Naive B cell (primary cell): ENCODE results near the gene ANAPC1. TPM values are rescaled to one million over a fixed set of nuclear protein-coding genes. Genes with fewer than 3 reads are reported as not detected.
"Not testable (repeated sequence)": the region's sequence is repeated elsewhere in the genome, so short reads cannot be mapped to it uniquely, and the experiment has no call there.

Experiments used
- ATAC-seq, 2 donors: fragments of 150-1000 bp; cut with Tn5 transposase; 2 replicates each; pipeline ENCODE4 v1.10.0; 2021; ENCODE audit warnings: low read depth in 2 of 2, mild to moderate bottlenecking in 2 of 2, moderate library complexity in 2 of 2
- DNase-seq: peaks from one replicate; pipeline ENCODE4 v3.0.0; 2022
- H3K27ac Mint-ChIP-seq, 6 donors: one replicate each; pipeline ENCODE4 v1.8.0; 2020 to 2022; ENCODE audit warnings: mild to moderate bottlenecking in 6 of 6, mixed read lengths in 6 of 6, moderate library complexity in 5 of 6, inconsistent platforms in 2 of 6
- H3K27me3 Mint-ChIP-seq, 3 donors: one replicate each; pipeline ENCODE4 v1.8.0; 2021 to 2022; ENCODE audit warnings: mixed read lengths in 3 of 3, mild to moderate bottlenecking in 1 of 3
- H3K36me3 Mint-ChIP-seq, 2 donors: one replicate each; pipeline ENCODE4 v1.8.0; 2020 to 2022; ENCODE audit warnings: mixed read lengths in 2 of 2, inconsistent platforms in 1 of 2, mild to moderate bottlenecking in 1 of 2
- H3K4me1 Mint-ChIP-seq, 3 donors: one replicate each; pipeline ENCODE4 v1.8.0; 2020 to 2022; ENCODE audit warnings: mixed read lengths in 3 of 3, inconsistent platforms in 1 of 3, mild to moderate bottlenecking in 1 of 3, moderate library complexity in 1 of 3
- H3K4me3 Mint-ChIP-seq, 8 donors: one replicate each; pipeline ENCODE4 v1.8.0; 2020 to 2022; ENCODE audit warnings: mild to moderate bottlenecking in 8 of 8, mixed read lengths in 8 of 8, moderate library complexity in 8 of 8, inconsistent platforms in 2 of 8
- H3K9me3 Mint-ChIP-seq, 7 donors: one replicate each; pipeline ENCODE4 v1.8.0; 2020 to 2022; ENCODE audit warnings: mixed read lengths in 7 of 7, mild to moderate bottlenecking in 5 of 7, inconsistent platforms in 2 of 7, moderate library complexity in 1 of 7
- polyA plus RNA-seq, 6 donors: library from polyadenylated mRNA; unstranded; fragments of 300-500 nt; fragmentation: Illumina TruSeq; gene quantifications; one replicate each; pipeline ENCODE4 v1.2.3, GENCODE V29; 2021; ENCODE audit warnings: low read depth in 6 of 6

The ANAPC1 gene
- polyA plus RNA-seq, 6 donors from 2014 or later: 20.2 to 26.7 (median 23.7) TPM

DNA sequence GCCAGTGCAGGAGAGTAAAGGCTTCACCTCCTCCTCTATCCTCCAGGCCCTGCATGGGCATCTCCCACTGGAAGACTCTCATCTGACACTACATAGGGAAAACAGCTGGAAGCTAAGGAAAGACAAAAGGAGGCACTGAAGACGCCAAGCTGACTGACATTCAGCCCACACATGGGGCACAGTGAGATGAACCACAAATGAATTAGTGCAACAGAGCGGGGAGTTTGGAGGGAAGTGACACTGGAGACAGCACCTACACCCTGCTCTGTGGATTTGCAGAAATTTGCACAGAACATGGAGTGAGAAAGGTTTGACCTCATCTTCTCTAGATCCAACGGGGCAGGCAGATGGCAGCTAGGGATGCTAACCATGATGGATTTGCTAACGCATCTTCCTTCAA is 119.8 kb downstream of the ANAPC1 start:
- H3K4me1 Mint-ChIP-seq, H3K36me3 Mint-ChIP-seq, H3K27me3 Mint-ChIP-seq, ATAC-seq, DNase-seq, H3K4me3 Mint-ChIP-seq, H3K27ac Mint-ChIP-seq: not testable (repeated sequence)
- H3K9me3 Mint-ChIP-seq: peaks cover 0 to 16% (median 4%) of the 10 kb centered on the region in 7 donors

DNA sequence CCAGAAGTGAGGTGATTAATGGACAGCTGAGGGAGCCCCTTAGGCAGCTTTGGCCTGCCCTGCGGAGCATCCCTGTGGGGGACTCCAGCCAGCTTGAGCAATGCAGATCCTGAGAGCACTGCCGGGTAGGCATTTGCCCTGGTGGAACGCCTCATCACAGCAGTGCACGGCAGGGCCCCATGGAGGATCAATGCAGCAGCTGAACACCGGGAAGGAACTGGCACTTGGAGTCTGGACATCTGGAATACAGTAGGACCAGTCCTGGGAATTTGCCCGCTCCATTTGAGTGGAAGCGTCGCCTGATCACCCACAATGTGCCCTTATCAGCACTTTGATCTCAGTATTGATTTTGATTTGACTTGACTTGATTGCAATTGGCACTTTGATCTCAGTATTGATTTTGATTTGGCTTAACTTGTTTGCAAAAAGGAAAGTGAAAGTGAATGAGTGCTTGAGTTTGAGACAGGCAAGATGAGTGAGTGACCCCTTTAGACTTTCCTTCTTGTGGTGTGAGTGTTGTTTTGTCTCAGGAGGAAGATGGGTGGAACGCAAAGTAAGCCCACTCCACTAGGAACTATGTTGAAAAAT is 123.2 kb downstream of the ANAPC1 start:
- H3K4me3 Mint-ChIP-seq, ATAC-seq, H3K27me3 Mint-ChIP-seq: not testable (repeated sequence)

DNA sequence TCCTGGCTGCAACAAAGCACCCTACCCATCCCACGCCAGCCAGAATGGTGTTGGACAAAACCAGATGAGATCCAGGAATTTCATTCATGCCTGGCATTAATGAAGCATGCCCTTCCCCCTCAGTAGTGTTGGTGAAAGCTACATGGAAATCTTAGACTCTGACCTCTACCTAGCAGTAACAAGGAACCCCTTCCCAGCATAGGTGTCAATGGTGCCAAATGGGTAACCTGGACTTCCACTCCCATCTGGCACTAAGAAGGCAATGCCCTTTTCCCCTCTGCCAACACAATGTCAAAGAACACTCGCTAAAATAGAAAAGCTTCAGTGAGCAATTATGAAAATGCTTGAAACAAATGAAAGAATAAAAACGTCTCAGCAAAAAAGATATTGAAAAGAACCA is 131.5 kb downstream of the ANAPC1 start:
- not testable (repeated sequence) for H3K4me3 Mint-ChIP-seq, H3K27me3 Mint-ChIP-seq, H3K36me3 Mint-ChIP-seq, H3K9me3 Mint-ChIP-seq, H3K4me1 Mint-ChIP-seq, ATAC-seq, DNase-seq, H3K27ac Mint-ChIP-seq

More for the DNA sequence above, 123.2 kb downstream of the ANAPC1 start:
- H3K9me3 Mint-ChIP-seq: peaks cover 2 to 16% (median 5%) of the 10 kb centered on the region in 7 donors
- H3K36me3 Mint-ChIP-seq, DNase-seq, H3K4me1 Mint-ChIP-seq, H3K27ac Mint-ChIP-seq: not testable (repeated sequence)

DNA sequence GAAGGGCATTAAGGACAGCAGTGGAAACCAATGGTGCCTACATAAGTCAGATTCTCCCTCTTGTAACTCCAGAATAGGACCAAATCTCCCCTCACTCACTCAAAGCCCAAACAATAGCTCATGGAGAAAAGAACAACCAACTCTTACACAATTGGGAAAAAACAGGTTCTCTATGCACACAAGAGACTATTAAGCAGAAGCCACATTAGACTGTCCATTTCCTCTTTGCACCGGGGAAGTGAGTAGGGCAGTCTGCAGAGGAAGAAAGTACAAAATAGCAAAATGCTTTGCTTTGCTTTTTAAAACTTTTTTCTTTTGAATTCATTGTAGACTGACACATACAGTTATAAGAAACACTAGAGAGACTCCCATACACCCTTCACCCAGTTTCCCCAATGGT is 133.4 kb downstream of the ANAPC1 start:
- not testable (repeated sequence) for ATAC-seq

DNA sequence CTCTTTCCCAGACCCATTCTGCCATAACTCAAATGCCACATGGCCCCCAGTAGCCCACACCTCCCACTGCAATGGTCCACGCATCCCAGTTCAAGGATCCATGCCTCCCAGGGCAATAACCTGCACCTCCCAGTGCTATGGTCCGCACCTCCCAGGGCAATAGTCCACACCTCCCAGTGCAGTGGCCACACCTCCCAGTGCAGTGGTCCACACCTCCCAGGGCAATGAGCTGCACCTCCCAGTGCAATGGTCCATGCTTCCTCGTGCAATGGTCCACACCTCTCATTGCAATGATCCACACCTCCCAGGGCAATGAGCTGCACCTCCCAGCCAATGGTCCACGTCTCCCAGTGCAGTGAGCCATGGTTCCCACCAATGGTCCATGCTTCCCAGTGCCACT is 135.6 kb downstream of the ANAPC1 start:
- H3K4me1 Mint-ChIP-seq, H3K9me3 Mint-ChIP-seq, DNase-seq, H3K27me3 Mint-ChIP-seq, H3K36me3 Mint-ChIP-seq, ATAC-seq, H3K4me3 Mint-ChIP-seq, H3K27ac Mint-ChIP-seq: not testable (repeated sequence)

More for the DNA sequence above, 133.4 kb downstream of the ANAPC1 start:
- H3K27me3 Mint-ChIP-seq, H3K27ac Mint-ChIP-seq, H3K4me3 Mint-ChIP-seq, H3K36me3 Mint-ChIP-seq, H3K9me3 Mint-ChIP-seq, H3K4me1 Mint-ChIP-seq, DNase-seq: not testable (repeated sequence)

DNA sequence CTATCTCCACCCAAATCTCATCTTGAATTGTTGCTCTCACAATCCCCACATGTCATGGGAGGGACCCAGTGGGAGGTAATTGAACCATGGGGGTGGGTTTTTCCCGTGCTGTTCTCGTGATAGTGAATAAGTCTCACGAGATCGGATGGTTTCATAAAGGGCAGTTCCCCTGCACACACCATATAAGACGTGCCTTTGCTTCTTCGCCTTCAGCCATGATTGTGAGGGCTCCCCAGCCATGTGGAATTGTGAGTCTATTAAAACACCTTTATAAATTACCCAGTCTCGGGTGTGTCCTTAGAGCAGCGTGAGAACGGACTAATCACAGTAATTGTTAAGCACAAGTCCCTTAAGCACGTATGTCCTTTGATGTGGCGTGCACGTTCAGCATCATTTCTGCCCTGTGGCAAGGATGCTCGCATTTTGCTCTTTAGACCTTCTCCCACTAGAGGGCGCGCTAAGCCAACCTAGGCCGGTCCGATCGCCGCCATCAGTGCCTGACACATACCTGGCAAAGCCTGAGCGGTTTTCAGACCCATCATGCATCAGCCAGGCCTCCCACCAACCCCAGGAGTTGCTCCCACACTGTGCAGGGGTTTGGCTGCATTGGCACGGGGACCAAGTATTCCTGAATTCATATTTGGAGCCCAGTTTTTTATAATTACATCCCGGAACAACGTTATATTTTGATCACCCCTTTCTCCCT is 136.4 kb downstream of the ANAPC1 start:
- H3K9me3 Mint-ChIP-seq, H3K36me3 Mint-ChIP-seq, H3K27ac Mint-ChIP-seq, H3K27me3 Mint-ChIP-seq, H3K4me3 Mint-ChIP-seq, H3K4me1 Mint-ChIP-seq: not testable (repeated sequence)
- ATAC-seq (peak; percentile 68 to 93), DNase-seq (peak; percentile 51)

DNA sequence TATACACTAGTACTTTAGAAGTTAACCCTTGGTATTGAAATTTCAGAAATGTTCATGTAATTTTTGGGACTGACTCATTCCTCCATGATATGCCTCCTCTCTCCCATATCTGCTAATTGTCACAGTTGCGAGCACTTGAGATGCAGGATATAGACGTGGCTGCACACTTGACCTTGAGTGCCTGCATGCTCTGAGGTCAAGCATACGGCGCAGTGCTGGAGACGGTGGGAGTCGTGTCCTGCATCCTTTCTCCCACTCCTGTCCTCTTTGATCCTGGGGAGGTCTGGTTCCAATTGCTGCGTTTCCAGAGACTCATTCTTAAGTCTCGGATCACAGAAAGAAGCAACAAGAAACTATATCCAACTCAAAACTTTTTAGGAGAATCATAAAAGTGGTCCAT is 139.2 kb downstream of the ANAPC1 start:
- not testable (repeated sequence) for H3K4me1 Mint-ChIP-seq, H3K27ac Mint-ChIP-seq, H3K4me3 Mint-ChIP-seq, H3K27me3 Mint-ChIP-seq, DNase-seq, ATAC-seq, H3K9me3 Mint-ChIP-seq, H3K36me3 Mint-ChIP-seq

DNA sequence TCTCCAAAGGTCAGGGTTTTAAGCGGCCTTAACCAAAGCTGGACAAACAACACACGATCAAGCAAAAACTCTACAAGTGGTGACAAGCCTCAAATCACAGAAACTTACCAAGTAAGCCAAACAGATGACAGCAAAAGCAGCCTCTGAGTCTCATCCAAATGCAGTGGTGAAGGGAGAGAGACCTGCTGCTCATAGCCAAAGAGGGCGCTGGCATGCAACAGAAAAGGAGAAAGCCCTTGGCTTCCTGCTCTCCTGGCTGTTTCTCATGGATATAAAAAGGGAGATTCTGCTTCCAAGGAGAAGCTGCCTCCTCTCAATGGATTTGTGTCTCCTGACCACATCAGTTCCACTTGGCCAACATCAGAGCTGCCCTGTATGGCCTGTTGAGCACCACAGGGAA is 142.5 kb downstream of the ANAPC1 start:
- H3K27me3 Mint-ChIP-seq, H3K9me3 Mint-ChIP-seq, H3K27ac Mint-ChIP-seq, H3K36me3 Mint-ChIP-seq, DNase-seq, H3K4me3 Mint-ChIP-seq, ATAC-seq, H3K4me1 Mint-ChIP-seq: not testable (repeated sequence)

DNA sequence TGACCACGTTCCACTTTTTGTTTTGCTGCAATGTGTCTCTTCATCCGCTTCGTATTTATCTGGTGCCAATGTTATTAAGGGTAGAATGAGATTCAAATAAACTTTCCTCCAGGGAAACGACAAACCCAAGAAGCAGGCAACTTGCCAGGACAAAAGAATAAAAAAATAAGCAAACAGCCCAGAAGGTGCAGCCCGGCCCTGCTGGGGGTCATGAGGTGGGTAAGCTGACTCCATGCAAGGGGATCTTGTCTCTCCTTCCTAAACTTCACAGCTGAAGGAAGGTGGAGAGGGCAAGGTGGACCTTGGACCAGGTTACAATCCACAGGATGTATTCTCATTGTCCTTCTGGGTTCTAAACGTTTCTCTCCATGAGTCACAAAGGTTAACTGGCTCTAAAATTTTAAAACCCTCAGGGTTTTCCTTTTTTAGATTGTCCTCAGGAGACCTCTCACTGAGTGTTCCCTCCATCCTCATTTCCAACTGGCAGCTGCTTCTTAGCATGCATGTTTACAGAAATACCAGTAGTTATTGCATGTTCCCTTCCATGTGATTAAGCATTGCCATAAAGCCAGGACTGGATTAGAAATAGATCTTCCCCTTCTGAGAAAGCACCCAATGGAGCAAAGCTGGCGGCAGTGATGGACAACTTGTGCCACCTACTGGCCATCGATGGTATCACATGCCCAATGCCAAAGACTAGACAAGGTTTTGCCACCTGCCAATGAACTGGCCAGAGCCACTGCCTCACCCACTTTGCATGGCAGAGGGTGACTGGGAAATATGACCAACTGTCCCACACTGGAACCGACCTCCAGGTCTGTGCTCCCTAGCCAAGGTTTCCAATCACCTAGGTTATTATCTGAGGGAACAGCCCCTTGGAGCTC is 147.9 kb downstream of the ANAPC1 start:
- H3K4me1 Mint-ChIP-seq, H3K36me3 Mint-ChIP-seq, H3K9me3 Mint-ChIP-seq, H3K27ac Mint-ChIP-seq, H3K4me3 Mint-ChIP-seq, H3K27me3 Mint-ChIP-seq: not testable (repeated sequence)
- ATAC-seq: peak; percentile 63 to 67
- peak; percentile 11 for DNase-seq

DNA sequence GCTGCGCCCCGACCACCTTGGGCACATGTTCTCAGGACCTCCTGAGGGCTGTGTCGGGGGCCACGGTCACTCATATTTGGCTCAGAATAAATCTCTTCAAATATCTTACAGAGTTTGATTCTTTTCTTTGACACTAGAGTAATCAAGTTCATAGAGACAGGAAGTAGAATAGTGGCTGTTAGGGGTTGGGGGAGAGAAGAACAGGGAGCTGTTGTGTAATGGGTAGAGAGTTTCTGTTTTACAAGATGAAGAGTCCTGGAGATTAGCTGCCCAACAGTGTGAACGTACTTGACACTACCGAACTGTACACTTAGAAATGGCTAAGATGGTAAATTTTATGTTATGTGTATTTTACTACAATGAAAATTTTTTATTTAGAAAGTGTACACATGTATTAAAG is 148.6 kb downstream of the ANAPC1 start:
- not testable (repeated sequence) for H3K4me1 Mint-ChIP-seq, ATAC-seq, H3K9me3 Mint-ChIP-seq, H3K36me3 Mint-ChIP-seq, H3K27me3 Mint-ChIP-seq, H3K27ac Mint-ChIP-seq, DNase-seq, H3K4me3 Mint-ChIP-seq

DNA sequence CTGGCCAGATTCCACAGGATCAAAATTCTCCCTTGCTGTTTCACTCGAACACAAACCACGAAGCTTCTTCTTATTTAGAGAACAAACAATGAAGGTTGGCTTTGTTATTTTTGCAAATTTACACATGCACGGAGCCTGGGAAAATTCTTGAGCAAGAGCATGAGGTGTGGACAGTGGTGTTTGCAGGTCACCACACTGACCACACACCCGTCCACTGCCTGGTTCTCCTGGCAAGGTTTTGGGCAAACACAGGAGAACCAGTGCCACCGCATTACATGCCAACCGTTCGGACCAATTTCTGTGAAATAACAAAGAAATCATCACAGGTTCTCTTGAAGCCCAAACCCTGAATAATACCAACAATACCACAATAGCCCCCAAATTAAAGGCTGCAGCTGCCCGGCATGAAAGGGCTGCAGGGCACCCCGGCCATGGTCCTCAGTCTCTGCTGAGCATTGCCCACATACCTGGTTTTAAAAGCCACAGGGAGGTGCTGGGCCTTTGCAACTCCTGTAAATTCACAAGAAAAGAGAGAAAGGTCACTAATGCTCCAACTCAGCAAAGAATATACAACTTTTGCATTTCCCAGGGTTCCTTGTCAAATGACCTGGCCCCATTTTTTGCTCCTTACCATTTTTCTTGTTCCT is 154.1 kb downstream of the ANAPC1 start:
- ATAC-seq, H3K36me3 Mint-ChIP-seq, H3K27ac Mint-ChIP-seq, H3K4me3 Mint-ChIP-seq, H3K9me3 Mint-ChIP-seq, H3K27me3 Mint-ChIP-seq, H3K4me1 Mint-ChIP-seq, DNase-seq: not testable (repeated sequence)

DNA sequence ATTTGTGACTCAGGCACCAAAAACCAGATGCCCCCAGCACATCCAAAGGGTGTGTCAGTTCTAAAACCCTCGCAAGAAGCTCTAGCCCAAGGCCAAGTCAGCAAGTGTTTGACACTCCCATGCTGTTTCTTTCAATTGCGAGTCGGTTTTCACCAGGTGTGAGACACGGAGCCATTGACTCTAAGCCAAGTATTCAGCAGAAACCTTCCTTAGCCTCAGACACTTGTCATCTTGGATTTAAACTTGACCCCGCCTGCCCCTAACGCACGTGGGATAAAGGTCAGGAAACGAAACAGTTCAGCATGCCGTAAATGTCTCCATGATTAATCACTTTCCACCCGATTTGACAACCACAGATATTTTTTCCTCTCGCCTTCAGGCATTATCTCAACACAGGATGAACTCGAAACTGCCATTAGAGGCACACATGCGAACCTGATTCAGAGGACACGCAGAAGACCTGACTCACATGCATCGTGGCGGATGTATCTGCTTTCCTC is 156.3 kb downstream of the ANAPC1 start:
- not testable (repeated sequence) for H3K9me3 Mint-ChIP-seq, H3K4me3 Mint-ChIP-seq, ATAC-seq, DNase-seq, H3K36me3 Mint-ChIP-seq, H3K27ac Mint-ChIP-seq, H3K27me3 Mint-ChIP-seq, H3K4me1 Mint-ChIP-seq

DNA sequence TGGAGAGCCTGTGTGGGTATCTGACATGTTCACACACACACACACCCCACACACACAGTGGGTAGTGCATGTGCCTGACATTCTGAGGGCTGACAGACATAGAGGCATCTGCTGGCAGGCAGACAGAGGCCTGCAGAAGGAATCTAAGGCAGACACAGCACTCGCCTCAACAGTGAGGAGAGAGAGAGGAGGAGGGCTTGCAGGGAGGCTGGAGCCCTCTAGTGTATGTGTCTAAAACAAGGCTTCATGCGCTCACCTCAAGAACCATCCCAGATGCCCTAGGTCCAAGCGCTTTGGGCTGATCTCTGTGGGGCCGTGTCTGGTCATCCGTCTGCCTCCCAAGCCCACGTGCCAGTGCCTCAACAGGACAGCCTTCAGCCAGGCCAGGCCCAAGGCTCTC is 158.3 kb downstream of the ANAPC1 start:
- H3K4me1 Mint-ChIP-seq, H3K27ac Mint-ChIP-seq, ATAC-seq, H3K9me3 Mint-ChIP-seq, DNase-seq, H3K4me3 Mint-ChIP-seq, H3K36me3 Mint-ChIP-seq, H3K27me3 Mint-ChIP-seq: not testable (repeated sequence)
